AG10803 (cell line): ENCODE data around the gene FAU.
A peak's percentile ranks its signal among the peaks of the same experiment; 100 is the strongest.
"Not testable (repeated sequence)": the region's sequence is repeated elsewhere in the genome, so short reads cannot be mapped to it uniquely, and the experiment has no call there.

Experiments
- DNase-seq: peaks from one replicate; pipeline ENCODE4 v3.0.0; 2010; ENCODE audit warnings: low read depth
- H3K4me3 ChIP-seq: 2 replicates; pipeline ENCODE4 v1.5.1; 2011; ENCODE audit warnings: mild to moderate bottlenecking, low read length, control low read depth
- CTCF ChIP-seq: conservative IDR thresholded peaks from 2 replicates; pipeline ENCODE4 v1.5.1; 2011; ENCODE audit warnings: mild to moderate bottlenecking, low read length, control low read depth, inconsistent platforms

FAU gene

GRCh38 chr11:65126624-65127274 is 4.8 kb upstream of the FAU start:
- TF ChIP-seq CTCF: no peak
- DNase-seq: no peak
- no peak overlapping the region for H3K4me3 ChIP-seq

GRCh38 chr11:65125197-65126056 is 3.5 kb upstream of the FAU start:
- TF ChIP-seq CTCF: no peak
- H3K4me3 ChIP-seq: no peak overlapping the region
- DNase-seq: no peak

GRCh38 chr11:65124480-65125196 is 2.7 kb upstream of the FAU start:
- no peak for TF ChIP-seq CTCF
- DNase-seq: no peak
- no peak overlapping the region for H3K4me3 ChIP-seq

- TF ChIP-seq CTCF: no peak
- DNase-seq: no peak
- peak overlapping the region; percentile 98 for H3K4me3 ChIP-seq
These were observed 478 bp downstream of the FAU start for GRCh38 chr11:65121447-65121864.

- DNase-seq: no peak
- peak overlapping the region; percentile 98 for H3K4me3 ChIP-seq
- no peak for TF ChIP-seq CTCF
These were observed 1.1 kb downstream of the FAU start for GRCh38 chr11:65120831-65121230.

- TF ChIP-seq CTCF: no peak
- no peak for DNase-seq
- no peak overlapping the region for H3K4me3 ChIP-seq
These were observed 2.3 kb downstream of the FAU start for GRCh38 chr11:65119670-65119995.

- not testable (repeated sequence) for H3K4me3 ChIP-seq
These were observed 2.9 kb downstream of the FAU start for GRCh38 chr11:65118891-65119669.

More at GRCh38 chr11:65118891-65119669, 2.9 kb downstream of the FAU start:
- DNase-seq: not testable (repeated sequence)
